8988T (cell line): Measurements from ENCODE around the gene ZNF300.
A peak's percentile ranks its signal among the peaks of the same experiment; 100 is the strongest.
"Not testable (repeated sequence)": the region's sequence is repeated elsewhere in the genome, so short reads cannot be mapped to it uniquely, and the experiment has no call there.

Experiments
- DNase-seq: peaks from one replicate; pipeline ENCODE4 v3.0.0; 2011

Gene ZNF300

GRCh38 chr5:150904479-150905311 is at the start of gene ZNF300:
ZNF300 (minus strand) TSS chr5:150904980; CDS start chr5:150903155, 1,825 bp downstream.
- DNase-seq, result peak; percentile 46

GRCh38 chr5:150948539-150948938 is 43.8 kb upstream of the ZNF300 start:
- DNase-seq, result no peak

GRCh38 chr5:150946351-150946905 is 41.6 kb upstream of the ZNF300 start:
- no peak for DNase-seq

- DNase-seq, result no peak
Observed at GRCh38 chr5:150945947-150946346, 41.2 kb upstream of the ZNF300 start.

- no peak for DNase-seq
Observed at GRCh38 chr5:150945486-150945885, 40.7 kb upstream of the ZNF300 start.

- DNase-seq, result no peak
Observed at GRCh38 chr5:150931368-150931965, 26.7 kb upstream of the ZNF300 start.

- DNase-seq, result no peak
Observed at GRCh38 chr5:150918613-150919012, 13.8 kb upstream of the ZNF300 start.

- DNase-seq, result no peak
Observed at GRCh38 chr5:150912312-150912814, 7.6 kb upstream of the ZNF300 start.

- DNase-seq, result no peak
Observed at GRCh38 chr5:150905312-150905683, 518 bp upstream of the ZNF300 start.

- DNase-seq, result no peak
Observed at GRCh38 chr5:150901446-150901845, 3.3 kb downstream of the ZNF300 start.

- no peak for DNase-seq
Observed at GRCh38 chr5:150895431-150896428, 9.1 kb downstream of the ZNF300 start.

GRCh38 chr5:150879358-150879757 is 25.4 kb downstream of the ZNF300 start:
- DNase-seq, result no peak

GRCh38 chr5:150862070-150862469 is 42.7 kb downstream of the ZNF300 start:
- no peak for DNase-seq

- DNase-seq, result no peak
Observed at GRCh38 chr5:150860246-150860821, 44.4 kb downstream of the ZNF300 start.

GRCh38 chr5:150856700-150857099 is 48.1 kb downstream of the ZNF300 start:
- not testable (repeated sequence) for DNase-seq

GRCh38 chr5:150853561-150853960 is 51.2 kb downstream of the ZNF300 start:
- DNase-seq, result no peak

GRCh38 chr5:150851039-150851438 is 53.7 kb downstream of the ZNF300 start:
- DNase-seq, result no peak

- DNase-seq, result no peak
Observed at GRCh38 chr5:150848271-150848670, 56.5 kb downstream of the ZNF300 start.

- DNase-seq, result no peak
Observed at GRCh38 chr5:150847334-150847695, 57.5 kb downstream of the ZNF300 start.

- peak; percentile 23 for DNase-seq
Observed at GRCh38 chr5:150846654-150847333, 58.0 kb downstream of the ZNF300 start.

GRCh38 chr5:150846308-150846653 is 58.5 kb downstream of the ZNF300 start, which contains the start of gene IRGM:
IRGM (plus strand) TSS chr5:150846521; CDS start chr5:150848124, 1,603 bp downstream.
- DNase-seq, result not testable (repeated sequence)
